Activated CD8-positive, alpha-beta T cell treated with anti-CD3 and anti-CD28 coated beads, Interleukin-2, amount 10 ng/mL, durations not matched to agents 7 days and 5 days (primary cell): Measurements from ENCODE around the gene CHST4. TPM values are rescaled to one million over a fixed set of nuclear protein-coding genes. Genes with fewer than 3 reads are reported as not detected.

Experiments used
- ATAC-seq: fragments of 150-1000 bp; cut with Tn5 transposase; one replicate; pipeline ENCODE4 v1.10.0; 2021; ENCODE audit warnings: moderate library complexity
- CTCF ChIA-PET: fragments of 350-600 bp; sonication (Branson Sonifier 250); formaldehyde crosslinking; loops from one replicate; lab custom pipeline; 2021; ENCODE audit warnings: antibody characterized with exemption; lab: Charles Lee
- POLR2A ChIA-PET: fragments of 350-600 bp; sonication (Branson Sonifier 250); formaldehyde crosslinking; loops from one replicate; lab custom pipeline; 2021; ENCODE audit warnings: antibody characterized with exemption; lab: Charles Lee
- DNase-seq: peaks from one replicate; pipeline ENCODE4 v3.0.0-alpha.2; 2020
- H3K27ac Mint-ChIP-seq: one replicate; pipeline ENCODE4 v1.8.0; 2021; ENCODE audit warnings: mild to moderate bottlenecking, mixed read lengths
- H3K27me3 Mint-ChIP-seq: one replicate; pipeline ENCODE4 v1.8.0; 2021; ENCODE audit warnings: low read depth, mixed read lengths
- H3K36me3 Mint-ChIP-seq: one replicate; pipeline ENCODE4 v1.8.0; 2021; ENCODE audit warnings: low read depth, mixed read lengths
- H3K4me1 Mint-ChIP-seq: one replicate; pipeline ENCODE4 v1.8.0; 2021; ENCODE audit warnings: low read depth, mixed read lengths
- H3K4me3 Mint-ChIP-seq: one replicate; pipeline ENCODE4 v1.8.0; 2021; ENCODE audit warnings: mild to moderate bottlenecking, mixed read lengths
- H3K9me3 Mint-ChIP-seq: one replicate; pipeline ENCODE4 v1.8.0; 2022; ENCODE audit warnings: mixed read lengths; ENCODE audit not compliant: insufficient read depth
- total RNA-seq, 2 experiments: library from RNA; stranded (reverse); gene quantifications; one replicate each; pipeline ENCODE4 v1.2.3, GENCODE V29; 2021

CHST4 gene
- not detected for total RNA-seq

GRCh38 chr16:71526111-71526631, at the start of gene CHST4:
Gene CHST4, plus strand, starts transcription at chr16:71526426. Its CDS starts 10,252 bp downstream, at chr16:71536678.
- DNase-seq (no peak), ATAC-seq (no peak)
- Mint-ChIP-seq H3K9me3 (no peaks in the 10 kb centered on the region), H3K4me1 (peaks cover 4% of the 10 kb centered on the region), H3K27me3 (peaks cover 29% of the 10 kb centered on the region), H3K36me3 (no peaks in the 10 kb centered on the region), H3K4me3 (no peak within 1 kb of the TSS), H3K27ac (no peak within 1 kb of the TSS)
- POLR2A ChIA-PET, result no interaction called here
- CTCF ChIA-PET, result interaction anchor here (0.8 to 2.0 kb wide), 5 partner anchors 12 to 114 kb away, joined by 3 to 5 read pairs (median 3); no protein-coding TSS in a partner anchor

DNA sequence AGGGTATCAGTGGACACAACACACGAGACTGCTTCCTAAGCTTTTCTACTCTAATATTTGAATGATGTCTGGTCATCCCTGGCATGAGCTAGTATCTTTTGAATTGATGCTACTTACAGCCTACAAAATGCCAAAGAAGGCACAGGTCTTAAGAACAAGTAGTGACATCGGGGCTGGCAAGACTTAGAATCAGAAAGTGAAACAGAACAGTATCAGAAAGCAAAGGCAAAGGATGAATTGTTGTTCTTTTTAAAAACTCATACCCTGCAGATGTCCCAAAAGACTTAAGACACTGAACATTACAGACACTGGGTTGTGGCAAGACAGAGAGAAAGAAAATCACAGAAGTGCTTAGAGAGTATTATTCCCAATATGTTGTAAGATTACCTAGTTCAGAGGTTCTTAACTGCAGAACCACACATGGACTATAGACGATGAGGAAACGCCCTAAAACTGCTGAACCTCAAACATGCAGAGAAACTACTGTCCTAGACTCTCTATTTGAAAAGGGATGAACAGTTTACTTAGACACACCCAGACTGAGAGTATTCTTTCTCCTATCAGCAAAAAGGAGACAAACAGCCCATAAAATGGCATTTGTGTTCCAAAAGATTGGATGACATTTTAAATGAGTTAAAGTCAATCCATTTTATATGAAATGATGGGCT, 49.6 kb upstream of the CHST4 start:
- ATAC-seq (no peak), DNase-seq (no peak)
- H3K27ac Mint-ChIP-seq, result no peak overlapping the region
- CTCF ChIA-PET, result interaction anchor here (1.0 kb wide), 1 partner anchor 26 kb away, joined by 3 read pairs; no protein-coding TSS in a partner anchor
- H3K4me1 Mint-ChIP-seq, result no peaks in the 10 kb centered on the region
- H3K4me3 Mint-ChIP-seq, result no peak overlapping the region
- no peaks in the 10 kb centered on the region for H3K9me3 Mint-ChIP-seq
- no peaks in the 10 kb centered on the region for H3K36me3 Mint-ChIP-seq
- no peaks in the 10 kb centered on the region for H3K27me3 Mint-ChIP-seq
- POLR2A ChIA-PET, result no interaction called here

- H3K4me1 Mint-ChIP-seq, result peaks cover 9% of the 10 kb centered on the region
- H3K9me3 Mint-ChIP-seq, result no peaks in the 10 kb centered on the region
- H3K27me3 Mint-ChIP-seq, result no peaks in the 10 kb centered on the region
- no peak for ATAC-seq
- ChIA-PET CTCF (interaction anchor here (1.1 to 1.5 kb wide), 2 partner anchors 17 to 21 kb away, joined by 3 read pairs; no protein-coding TSS in a partner anchor), POLR2A (no interaction called here)
- H3K4me3 Mint-ChIP-seq, result no peak overlapping the region
- H3K27ac Mint-ChIP-seq, result no peak overlapping the region
- peak; percentile 23 for DNase-seq
- no peaks in the 10 kb centered on the region for H3K36me3 Mint-ChIP-seq
Measured at GRCh38 chr16:71479420-71479819, 46.8 kb upstream of the CHST4 start.

GRCh38 chr16:71480956-71481355, 45.3 kb upstream of the CHST4 start:
- DNase-seq (no peak), ATAC-seq (no peak)
- Mint-ChIP-seq H3K27me3 (no peaks in the 10 kb centered on the region), H3K4me1 (peaks cover 14% of the 10 kb centered on the region), H3K9me3 (no peaks in the 10 kb centered on the region), H3K36me3 (no peaks in the 10 kb centered on the region), H3K27ac (no peak overlapping the region), H3K4me3 (no peak overlapping the region)
- CTCF ChIA-PET, result interaction anchor here (2.0 to 2.3 kb wide), 2 partner anchors 19 kb away, joined by 4 to 5 read pairs; partner anchors contain the start of gene ZNF23
- POLR2A ChIA-PET, result no interaction called here

- ATAC-seq, result no peak
- H3K9me3 Mint-ChIP-seq, result no peaks in the 10 kb centered on the region
- H3K4me3 Mint-ChIP-seq, result no peak overlapping the region
- H3K27ac Mint-ChIP-seq, result no peak overlapping the region
- ChIA-PET POLR2A (no interaction called here), CTCF (interaction anchor here (1.8 to 2.3 kb wide), 4 partner anchors 17 to 70 kb away, joined by 4 to 8 read pairs (median 5); partner anchors contain the start of gene ZNF23)
- no peaks in the 10 kb centered on the region for H3K36me3 Mint-ChIP-seq
- H3K4me1 Mint-ChIP-seq, result peaks cover 14% of the 10 kb centered on the region
- H3K27me3 Mint-ChIP-seq, result peaks cover 3% of the 10 kb centered on the region
- DNase-seq, result no peak
Measured at GRCh38 chr16:71482569-71482968, 43.7 kb upstream of the CHST4 start.

DNA sequence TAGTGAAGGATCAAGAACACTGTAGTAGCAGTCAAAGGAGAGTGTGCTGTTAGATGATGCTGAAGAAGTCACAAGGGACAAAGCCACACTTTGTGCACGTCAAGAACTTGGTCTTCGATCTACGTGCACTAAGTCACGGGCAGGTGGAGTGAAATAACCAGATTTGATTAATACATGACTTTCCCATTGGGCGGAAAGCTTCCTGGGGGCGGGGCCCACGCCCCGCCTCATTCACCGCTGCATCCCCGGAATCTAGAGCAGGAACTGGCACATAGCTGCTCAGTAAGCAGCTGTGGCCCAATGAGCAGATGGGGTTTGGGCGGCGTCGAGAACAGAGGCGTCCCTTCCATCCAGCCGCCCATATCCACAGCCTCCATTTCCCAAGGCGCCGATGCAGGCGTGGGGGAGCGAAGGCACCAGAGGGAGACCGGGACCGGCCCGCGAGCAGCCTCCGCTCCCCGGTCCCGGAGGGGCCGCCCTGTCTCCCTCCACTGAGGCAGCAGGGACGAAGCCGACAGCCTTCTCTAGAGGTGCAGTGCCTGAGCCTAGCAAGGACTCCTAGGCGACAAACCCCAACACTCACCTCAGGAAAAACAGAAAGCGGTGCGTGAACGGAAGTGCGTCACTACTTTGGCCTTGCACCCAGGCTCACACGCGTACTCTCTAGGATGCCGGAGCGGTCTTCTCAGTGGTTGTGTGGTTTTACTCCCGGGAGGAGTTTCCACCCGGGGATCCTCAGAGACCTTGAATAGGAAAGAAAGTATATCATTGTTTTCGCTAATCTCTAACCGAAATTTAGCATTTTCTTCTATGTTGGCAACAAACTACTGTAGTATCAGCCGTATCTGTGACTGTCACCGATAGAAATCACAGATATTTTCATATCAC, 42.0 kb upstream of the CHST4 start:
- ChIA-PET POLR2A (interaction anchor here (0.6 to 1.4 kb wide), 2 partner anchors 22 to 306 kb away, joined by 3 to 8 read pairs; partner anchors contain the start of gene ZNF23), CTCF (interaction anchor here (1.3 to 1.8 kb wide), 4 partner anchors 23 to 127 kb away, joined by 4 to 8 read pairs (median 5); partner anchors contain the start of gene ZNF23)
- Mint-ChIP-seq H3K27me3 (peaks cover 3% of the 10 kb centered on the region), H3K9me3 (no peaks in the 10 kb centered on the region), H3K27ac (peak overlapping the region; percentile 76), H3K4me1 (peaks cover 14% of the 10 kb centered on the region), H3K36me3 (no peaks in the 10 kb centered on the region), H3K4me3 (peak overlapping the region; percentile 79)
- peak; percentile 86 for DNase-seq
- peak; percentile 88 for ATAC-seq

DNA sequence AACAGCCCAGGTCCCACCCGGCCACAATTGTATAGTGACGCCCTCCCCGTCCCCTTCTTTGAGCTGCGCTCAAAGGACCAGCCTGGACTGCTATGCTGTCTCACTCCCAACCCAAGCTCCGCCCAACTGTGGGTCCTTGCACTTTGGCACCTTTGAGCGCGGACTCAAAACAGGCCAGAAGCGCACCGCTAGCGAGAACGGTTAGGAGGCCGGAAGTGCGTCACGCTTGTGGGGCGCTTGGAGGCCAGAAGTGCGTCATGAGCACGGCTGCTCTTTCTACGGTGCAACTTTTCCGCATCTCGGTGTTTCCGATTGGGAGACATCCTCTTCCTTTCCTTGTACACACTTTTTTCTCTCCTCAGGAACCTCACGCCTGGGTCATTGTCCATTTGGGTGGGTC, 37.1 kb upstream of the CHST4 start, which contains the start of gene ZNF19:
Gene ZNF19 (minus strand): TSS at position 203 of the 400 bp plus-strand sequence. CDS start 7,210 bp downstream, outside the sequence.
- POLR2A ChIA-PET, result no interaction called here
- Mint-ChIP-seq H3K27ac (no peak within 1 kb of the TSS), H3K9me3 (no peaks in the 10 kb centered on the region), H3K27me3 (peaks cover 8% of the 10 kb centered on the region), H3K4me1 (peaks cover 6% of the 10 kb centered on the region), H3K36me3 (no peaks in the 10 kb centered on the region), H3K4me3 (no peak within 1 kb of the TSS)
- CTCF ChIA-PET, result interaction anchor here (2.7 kb wide), 1 partner anchor 11 kb away, joined by 12 read pairs; no protein-coding TSS in a partner anchor
- no peak for ATAC-seq
- DNase-seq, result no peak

GRCh38 chr16:71490361-71490760, 35.9 kb upstream of the CHST4 start:
- H3K9me3 Mint-ChIP-seq, result no peaks in the 10 kb centered on the region
- DNase-seq (no peak), ATAC-seq (no peak)
- no peaks in the 10 kb centered on the region for H3K36me3 Mint-ChIP-seq
- no peak overlapping the region for H3K27ac Mint-ChIP-seq
- H3K4me3 Mint-ChIP-seq, result no peak overlapping the region
- ChIA-PET POLR2A (no interaction called here), CTCF (interaction anchor here (2.7 kb wide), 1 partner anchor 10 kb away, joined by 12 read pairs; no protein-coding TSS in a partner anchor)
- no peaks in the 10 kb centered on the region for H3K4me1 Mint-ChIP-seq
- H3K27me3 Mint-ChIP-seq, result peaks cover 8% of the 10 kb centered on the region

DNA sequence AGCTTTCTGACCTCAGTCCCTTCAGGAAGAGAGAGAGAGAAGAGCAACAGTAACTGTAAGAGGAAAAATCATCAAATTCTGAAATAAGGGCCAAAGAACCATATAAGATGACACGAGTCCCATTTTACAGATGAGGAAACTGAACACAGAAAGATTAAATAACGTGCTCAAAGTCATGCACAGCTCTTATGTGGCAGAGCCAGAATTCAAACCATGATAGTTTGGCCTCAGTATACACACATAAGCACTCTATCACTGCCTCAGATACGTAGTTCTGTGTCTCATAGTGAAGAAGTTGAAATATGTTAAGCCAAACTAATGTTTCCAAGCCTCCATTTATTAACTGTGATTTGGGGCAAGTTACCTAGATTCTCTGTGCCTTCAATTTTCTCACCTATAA, 35.2 kb upstream of the CHST4 start:
- H3K27me3 Mint-ChIP-seq, result peaks cover 8% of the 10 kb centered on the region
- DNase-seq (no peak), ATAC-seq (no peak)
- POLR2A ChIA-PET, result no interaction called here
- no peaks in the 10 kb centered on the region for H3K4me1 Mint-ChIP-seq
- H3K9me3 Mint-ChIP-seq, result no peaks in the 10 kb centered on the region
- no peak overlapping the region for H3K4me3 Mint-ChIP-seq
- H3K36me3 Mint-ChIP-seq, result no peaks in the 10 kb centered on the region
- no peak overlapping the region for H3K27ac Mint-ChIP-seq
- CTCF ChIA-PET, result interaction anchor here (2.7 kb wide), 1 partner anchor 9 kb away, joined by 12 read pairs; no protein-coding TSS in a partner anchor

DNA sequence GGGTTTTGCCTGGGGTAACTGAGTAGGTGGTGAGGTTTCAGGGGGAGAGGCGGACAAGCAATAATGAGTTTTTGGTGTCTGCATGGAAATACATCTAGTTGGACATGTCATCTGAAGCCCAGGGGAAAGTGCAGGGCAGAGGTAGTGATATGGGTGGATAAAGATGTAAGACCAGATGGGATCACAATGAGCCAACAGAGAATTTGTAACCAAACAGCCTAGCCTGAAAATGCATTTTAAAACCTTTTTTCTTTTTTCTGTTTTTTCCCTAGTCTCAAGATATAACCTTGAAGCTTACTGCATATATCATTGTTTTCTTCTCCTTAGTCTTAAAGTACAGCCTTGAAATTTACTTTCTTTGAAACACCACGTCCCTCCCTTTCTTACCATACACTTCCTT, 33.4 kb upstream of the CHST4 start:
- H3K27ac Mint-ChIP-seq, result no peak overlapping the region
- ChIA-PET CTCF (no interaction called here), POLR2A (no interaction called here)
- no peaks in the 10 kb centered on the region for H3K9me3 Mint-ChIP-seq
- no peaks in the 10 kb centered on the region for H3K4me1 Mint-ChIP-seq
- H3K27me3 Mint-ChIP-seq, result peaks cover 4% of the 10 kb centered on the region
- no peak overlapping the region for H3K4me3 Mint-ChIP-seq
- DNase-seq (no peak), ATAC-seq (no peak)
- no peaks in the 10 kb centered on the region for H3K36me3 Mint-ChIP-seq

GRCh38 chr16:71493213-71493612, 33.0 kb upstream of the CHST4 start:
- DNase-seq (no peak), ATAC-seq (no peak)
- Mint-ChIP-seq H3K27me3 (peaks cover 4% of the 10 kb centered on the region), H3K4me3 (no peak overlapping the region), H3K4me1 (no peaks in the 10 kb centered on the region), H3K36me3 (no peaks in the 10 kb centered on the region), H3K27ac (no peak overlapping the region), H3K9me3 (no peaks in the 10 kb centered on the region)
- POLR2A ChIA-PET, result no interaction called here
- CTCF ChIA-PET, result no interaction called here
